K562 (cell line): Measurements from ENCODE around the gene CGNL1. TPM values are rescaled to one million over a fixed set of nuclear protein-coding genes. Genes with fewer than 3 reads are reported as not detected.

Experiments used
- ATAC-seq: fragments of 200-7000 bp; cut with Tn5 transposase; 3 replicates; pipeline ENCODE4 v1.9.1; 2020; ENCODE audit warnings: moderate library complexity
- BruUV-seq: library from RNA; stranded (reverse); fragments of 400-500 nt; replicated peaks from 2 replicates; lab custom pipeline; 2021; lab: Mats Ljungman, UMichigan
- CTCF ChIA-PET: fragments of 300-600 bp; formaldehyde crosslinking; extraction: SDS; loops from one replicate; lab custom pipeline; 2021; ENCODE audit warnings: low intra/inter-chr PET ratio; lab: Yijun Ruan, JAX
- POLR2A ChIA-PET: fragments of 300-600, 350-650 bp; sonication (Branson Sonifier 250); formaldehyde crosslinking; extraction: SDS; loops from one replicate; lab custom pipeline; 2021; ENCODE audit warnings: antibody characterized with exemption, inconsistent platforms; lab: Yijun Ruan, JAX
- DNase-seq, 4 experiments: peaks; one replicate each; pipeline versions ENCODE4 v3.0.0 to v3.0.0-alpha.2; 2011 to 2018; ENCODE audit warnings: low spot score in 3 of 4, mixed read lengths in 3 of 4; ENCODE audit errors: extremely low read depth in 1 of 4
- FAIRE-seq: peaks from 2 replicates; lab custom pipeline; 2011; peaks lifted over from hg19 to GRCh38; lab: Jason Lieb, UNC
- H2AFZ ChIP-seq: 2 replicates; pipeline ENCODE4 v1.6.0; 2011; ENCODE audit warnings: low read depth, low read length, control low read depth, inconsistent platforms
- H3K27ac ChIP-seq: fragments of 200-600 bp; 3 replicates; pipeline ENCODE4 v1.8.0; 2011; ENCODE audit warnings: low read depth, mild to moderate bottlenecking, control low read depth, inconsistent platforms, low read length, moderate library complexity, mixed read lengths; ENCODE audit errors: extremely low read depth
- H3K27me3 ChIP-seq, 2 experiments: fragments of 300-600 bp in 1 of 2; 2 replicates in 1 of 2; 3 replicates in 1 of 2; pipeline versions ENCODE4 v1.6.0 to v1.8.0; 2011; ENCODE audit warnings: inconsistent platforms in 2 of 2, low read length in 2 of 2, mild to moderate bottlenecking in 1 of 2, mixed read lengths in 1 of 2, moderate library complexity in 1 of 2; ENCODE audit not compliant: control insufficient read depth in 2 of 2, insufficient read depth in 2 of 2
- H3K36me3 ChIP-seq: fragments of 300-600 bp; 3 replicates; pipeline ENCODE4 v1.8.0; 2011; ENCODE audit warnings: mild to moderate bottlenecking, low read length, inconsistent platforms; ENCODE audit not compliant: control insufficient read depth, insufficient read depth
- H3K4me1 ChIP-seq, 2 experiments: fragments of 200-600 bp in 1 of 2; replicated peaks in 1 of 2; 2 replicates in 1 of 2; 3 replicates in 1 of 2; pipeline versions ENCODE4 v1.5.1 to v1.8.0; 2011; ENCODE audit warnings: inconsistent platforms in 2 of 2, low read length in 2 of 2, mild to moderate bottlenecking in 1 of 2, mixed read lengths in 1 of 2, moderate library complexity in 1 of 2; ENCODE audit not compliant: control insufficient read depth in 2 of 2, insufficient read depth in 2 of 2
- H3K4me2 ChIP-seq: 2 replicates; pipeline ENCODE4 v1.6.1; 2011; ENCODE audit warnings: low read length, control low read depth, inconsistent platforms, mixed read lengths; ENCODE audit not compliant: insufficient read depth
- H3K4me3 ChIP-seq: fragments of 200-600 bp; sonication (generic), shearing (Covaris generic); 2 replicates; pipeline ENCODE4 v1.5.1; 2016; ENCODE audit warnings: control low read depth, inconsistent platforms
- H3K79me2 ChIP-seq: fragments of 200-600 bp; 3 replicates; pipeline ENCODE4 v1.8.0; 2011; ENCODE audit warnings: low read length, inconsistent platforms; ENCODE audit not compliant: control insufficient read depth, insufficient read depth
- H3K9ac ChIP-seq, 2 experiments: 2 replicates each; pipeline versions ENCODE4 v1.6.0 to v1.6.1; 2011; ENCODE audit warnings: low read depth in 2 of 2, low read length in 2 of 2, control low read depth in 1 of 2, inconsistent platforms in 1 of 2, mild to moderate bottlenecking in 1 of 2, mixed read lengths in 1 of 2; ENCODE audit not compliant: insufficient read depth in 1 of 2
- H3K9me1 ChIP-seq: one replicate; pipeline ENCODE4 v1.6.0; 2011; ENCODE audit warnings: inconsistent platforms, mild to moderate bottlenecking, low read length, moderate library complexity; ENCODE audit not compliant: control insufficient read depth, insufficient read depth
- H3K9me3 ChIP-seq: replicated peaks from 2 replicates; pipeline ENCODE4 v1.5.1; 2011; ENCODE audit warnings: low read depth, low read length, inconsistent platforms; ENCODE audit not compliant: control insufficient read depth, insufficient read depth
- H4K20me1 ChIP-seq: replicated peaks from 2 replicates; pipeline ENCODE4 v1.6.1; 2011; ENCODE audit warnings: low read length, inconsistent platforms, mixed read lengths; ENCODE audit not compliant: control insufficient read depth, insufficient read depth
- FOXA3 ChIP-seq, 2 experiments: fragments of 450-650 bp in 1 of 2; sonication (generic) in 1 of 2; formaldehyde crosslinking; IDR thresholded peaks in 1 of 2; conservative IDR thresholded peaks in 1 of 2; 2 replicates each; pipeline versions ENCODE4 v1.4.0 to v1.8.0; 2020 to 2022; ENCODE audit warnings: mild to moderate bottlenecking in 2 of 2, missing genetic modification reagents in 1 of 2
- MGA ChIP-seq: fragments of 450-650 bp; IDR thresholded peaks from 2 replicates; pipeline ENCODE4 v1.6.1; 2016; ENCODE audit warnings: mild to moderate bottlenecking, moderate library complexity
- WGBS: fragments of 100-300 bp; shearing (Covaris generic); methylation state at CpG from one replicate; pipeline ENCODE4 v1.1.6; 2016; ENCODE audit warnings: low coverage, mixed read lengths; ENCODE audit not compliant: insufficient coverage; ENCODE audit errors: missing lambda C conversion rate; 5-methylcytosine and 5-hydroxymethylcytosine counted together
- in situ Hi-C: fragments of 300-500 bp; cut with MboI; formaldehyde crosslinking; loops from 4 replicates; pipeline ENCODE4 v1.15.0; 2018; ENCODE audit warnings: inconsistent platforms, mixed read lengths
- intact Hi-C: fragments of 100-400 bp; cut with micrococcal nuclease; formaldehyde crosslinking; loops from 2 replicates; pipeline ENCODE4 v1.14.2; 2022
- polyA plus RNA-seq, 8 experiments: library from polyadenylated mRNA; depleted of rRNA in 4 of 8; stranded (reverse) in 5 of 8; unstranded in 3 of 8; fragments of >200 nt; fragmentation: Nextera tagmentation in 2 of 8; fragmentation: Illumina TruSeq in 1 of 8; extraction: Ambion mirVana in 2 of 8; extraction: Trizol in 1 of 8; gene quantifications; 2 replicates each; pipeline versions ENCODE4 v1.2.1 to v1.2.3, GENCODE V29; 2011 to 2014; ENCODE audit warnings: inconsistent platforms in 1 of 8, missing spikeins in 1 of 8
- total RNA-seq, 7 experiments: library from RNA; depleted of rRNA in 6 of 7; stranded (reverse); fragments of >200 nt in 6 of 7; fragmentation: Illumina TruSeq in 2 of 7; extraction: Trizol in 2 of 7; gene quantifications; 2 replicates each; pipeline versions ENCODE4 v1.2.1 to v1.2.3, GENCODE V29; 2011 to 2021; ENCODE audit warnings: low replicate concordance in 1 of 7

Gene CGNL1
- total and polyA plus RNA-seq, 9 of the 15 experiments (the other 6 are each of a cell fraction or from before 2014, with no cell fraction given) = 0.01 to 0.07 TPM; not detected in 7

- in situ Hi-C loops (no loop called here), intact Hi-C loops (no loop called here)
- TF ChIP-seq MGA (0 out of 2 replicates have a peak, but pooled peaks have one; percentile 6), FOXA3 (CRISPR knock-in tag; conservative IDR thresholded peaks at IDR 0.05 in 1 of 2, IDR thresholded peaks at IDR 0.05 in 1 of 2) (no peak)
- no peak for ATAC-seq
- Histone ChIP-seq H3K36me3 (no peaks in the 10 kb centered on the region), H3K27ac (no peak overlapping the region), H3K4me1 (peaks cover 45 to 48% of the 10 kb centered on the region in 2 experiments), H3K27me3 (no peaks in the 10 kb centered on the region), H3K79me2 (no peaks in the 10 kb centered on the region), H2AFZ (peak overlapping the region; percentile 43; the same call in 1 of the 2 replicates), H3K9me3 (no peaks in the 10 kb centered on the region), H3K9ac (no peak overlapping the region), H3K4me3 (no peak overlapping the region), H3K9me1 (no peaks in the 10 kb centered on the region), H3K4me2 (no peak overlapping the region), H4K20me1 (no peaks in the 10 kb centered on the region)
- ChIA-PET POLR2A (no interaction called here), CTCF (no interaction called here)
- DNase-seq = no peak
- no peak for FAIRE-seq
- no TSS peak for BruUV-seq
- WGBS = 60% methylated on average over 4 of the region's 4 CpGs
Observed at GRCh38 chr15:57333487-57333886, 42.8 kb upstream of the CGNL1 start.
